Activated CD4-positive, alpha-beta T cell treated with anti-CD3 and anti-CD28 coated beads, Interleukin-2, amount 10 ng/mL, durations not matched to agents 24 days and 14 days (primary cell): ENCODE data around the gene AFAP1. TPM values are rescaled to one million over a fixed set of nuclear protein-coding genes. Genes with fewer than 3 reads are reported as not detected.

Source experiments
- DNase-seq: peaks from one replicate; pipeline ENCODE4 v3.0.0; 2022
- H3K27ac Mint-ChIP-seq: one replicate; pipeline ENCODE4 v1.8.0; 2022; ENCODE audit warnings: mild to moderate bottlenecking, mixed read lengths
- H3K27me3 Mint-ChIP-seq: one replicate; pipeline ENCODE4 v1.8.0; 2022; ENCODE audit warnings: mixed read lengths
- H3K36me3 Mint-ChIP-seq: one replicate; pipeline ENCODE4 v1.8.0; 2022; ENCODE audit warnings: low read depth, mild to moderate bottlenecking, mixed read lengths
- H3K4me1 Mint-ChIP-seq: one replicate; pipeline ENCODE4 v1.8.0; 2021; ENCODE audit warnings: mixed read lengths
- H3K4me3 Mint-ChIP-seq: one replicate; pipeline ENCODE4 v1.8.0; 2022; ENCODE audit warnings: mild to moderate bottlenecking, moderate library complexity, mixed read lengths
- H3K9me3 Mint-ChIP-seq: one replicate; pipeline ENCODE4 v1.8.0; 2021; ENCODE audit warnings: mixed read lengths
- intact Hi-C: fragments of 100-400 bp; cut with micrococcal nuclease; formaldehyde crosslinking; loops from one replicate; pipeline ENCODE4 v1.15.1; 2023
- total RNA-seq: library from RNA; stranded (reverse); gene quantifications from 2 replicates; pipeline ENCODE4 v1.2.3, GENCODE V29; 2022

Gene AFAP1
- total RNA-seq, 1 donor from 2014 or later: 37.6 TPM

GRCh38 chr4:7817877-7818398 is 121.7 kb downstream of the AFAP1 start:
- intact Hi-C loops: no loop called here
- Mint-ChIP-seq H3K36me3 (peaks cover 30% of the 10 kb centered on the region), H3K4me3 (no peak overlapping the region), H3K9me3 (no peaks in the 10 kb centered on the region), H3K27me3 (no peaks in the 10 kb centered on the region), H3K27ac (no peak overlapping the region), H3K4me1 (peaks cover 4% of the 10 kb centered on the region)
- no peak for DNase-seq

- intact Hi-C loops: no loop called here
- H3K36me3 Mint-ChIP-seq: peaks cover 30% of the 10 kb centered on the region
- no peak overlapping the region for H3K4me3 Mint-ChIP-seq
- H3K27ac Mint-ChIP-seq: no peak overlapping the region
- no peak for DNase-seq
- H3K4me1 Mint-ChIP-seq: peaks cover 4% of the 10 kb centered on the region
- H3K9me3 Mint-ChIP-seq: no peaks in the 10 kb centered on the region
- no peaks in the 10 kb centered on the region for H3K27me3 Mint-ChIP-seq
Measured at GRCh38 chr4:7816771-7817170, 122.9 kb downstream of the AFAP1 start.

GRCh38 chr4:7815981-7816380 is 123.7 kb downstream of the AFAP1 start:
- H3K36me3 Mint-ChIP-seq: peaks cover 30% of the 10 kb centered on the region
- H3K4me3 Mint-ChIP-seq: no peak overlapping the region
- DNase-seq: no peak
- no peaks in the 10 kb centered on the region for H3K9me3 Mint-ChIP-seq
- intact Hi-C loops: no loop called here
- no peaks in the 10 kb centered on the region for H3K27me3 Mint-ChIP-seq
- H3K4me1 Mint-ChIP-seq: peaks cover 4% of the 10 kb centered on the region
- H3K27ac Mint-ChIP-seq: no peak overlapping the region

- Mint-ChIP-seq H3K27ac (no peak overlapping the region), H3K9me3 (no peaks in the 10 kb centered on the region), H3K4me1 (peaks cover 4% of the 10 kb centered on the region), H3K27me3 (no peaks in the 10 kb centered on the region), H3K4me3 (no peak overlapping the region), H3K36me3 (peaks cover 30% of the 10 kb centered on the region)
- intact Hi-C loops: no loop called here
- no peak for DNase-seq
Measured at GRCh38 chr4:7815562-7815961, 124.1 kb downstream of the AFAP1 start.

DNA sequence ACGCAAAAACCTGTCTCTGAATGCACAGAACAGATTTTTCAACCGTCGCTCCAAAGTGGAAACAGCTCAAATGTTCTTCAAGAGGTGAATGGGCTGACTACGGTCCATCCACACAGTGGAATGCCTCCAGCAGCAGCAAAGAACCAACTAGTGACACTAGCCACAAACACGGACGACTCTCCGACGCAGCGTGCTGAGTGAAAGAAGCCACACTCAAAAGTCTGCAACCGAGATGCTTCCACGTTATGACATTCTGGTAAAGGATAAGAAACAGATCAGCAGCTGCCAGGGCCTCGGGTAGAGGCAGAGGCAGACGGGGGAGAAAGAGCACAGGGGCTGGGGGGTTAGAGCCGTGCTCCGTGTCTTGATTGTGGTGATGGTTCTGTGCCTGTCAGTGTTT is 125.2 kb downstream of the AFAP1 start:
- Mint-ChIP-seq H3K9me3 (no peaks in the 10 kb centered on the region), H3K27me3 (no peaks in the 10 kb centered on the region), H3K27ac (no peak overlapping the region), H3K4me3 (no peak overlapping the region), H3K4me1 (peaks cover 6% of the 10 kb centered on the region), H3K36me3 (peaks cover 32% of the 10 kb centered on the region)
- intact Hi-C loops: no loop called here
- no peak for DNase-seq

GRCh38 chr4:7813674-7814073 is 126.0 kb downstream of the AFAP1 start:
- H3K4me1 Mint-ChIP-seq: peaks cover 7% of the 10 kb centered on the region
- no peaks in the 10 kb centered on the region for H3K27me3 Mint-ChIP-seq
- no peak for DNase-seq
- intact Hi-C loops: no loop called here
- no peak overlapping the region for H3K27ac Mint-ChIP-seq
- H3K36me3 Mint-ChIP-seq: peaks cover 32% of the 10 kb centered on the region
- H3K9me3 Mint-ChIP-seq: no peaks in the 10 kb centered on the region
- no peak overlapping the region for H3K4me3 Mint-ChIP-seq

GRCh38 chr4:7812921-7813320 is 126.7 kb downstream of the AFAP1 start:
- Mint-ChIP-seq H3K36me3 (peaks cover 34% of the 10 kb centered on the region), H3K27ac (no peak overlapping the region), H3K9me3 (no peaks in the 10 kb centered on the region), H3K4me3 (no peak overlapping the region), H3K27me3 (no peaks in the 10 kb centered on the region), H3K4me1 (peaks cover 7% of the 10 kb centered on the region)
- DNase-seq: no peak
- intact Hi-C loops: no loop called here

GRCh38 chr4:7812231-7812857 is 127.3 kb downstream of the AFAP1 start:
- H3K27ac Mint-ChIP-seq: no peak overlapping the region
- DNase-seq: no peak
- no peaks in the 10 kb centered on the region for H3K9me3 Mint-ChIP-seq
- H3K27me3 Mint-ChIP-seq: no peaks in the 10 kb centered on the region
- peaks cover 36% of the 10 kb centered on the region for H3K36me3 Mint-ChIP-seq
- peaks cover 7% of the 10 kb centered on the region for H3K4me1 Mint-ChIP-seq
- intact Hi-C loops: no loop called here
- H3K4me3 Mint-ChIP-seq: no peak overlapping the region

DNA sequence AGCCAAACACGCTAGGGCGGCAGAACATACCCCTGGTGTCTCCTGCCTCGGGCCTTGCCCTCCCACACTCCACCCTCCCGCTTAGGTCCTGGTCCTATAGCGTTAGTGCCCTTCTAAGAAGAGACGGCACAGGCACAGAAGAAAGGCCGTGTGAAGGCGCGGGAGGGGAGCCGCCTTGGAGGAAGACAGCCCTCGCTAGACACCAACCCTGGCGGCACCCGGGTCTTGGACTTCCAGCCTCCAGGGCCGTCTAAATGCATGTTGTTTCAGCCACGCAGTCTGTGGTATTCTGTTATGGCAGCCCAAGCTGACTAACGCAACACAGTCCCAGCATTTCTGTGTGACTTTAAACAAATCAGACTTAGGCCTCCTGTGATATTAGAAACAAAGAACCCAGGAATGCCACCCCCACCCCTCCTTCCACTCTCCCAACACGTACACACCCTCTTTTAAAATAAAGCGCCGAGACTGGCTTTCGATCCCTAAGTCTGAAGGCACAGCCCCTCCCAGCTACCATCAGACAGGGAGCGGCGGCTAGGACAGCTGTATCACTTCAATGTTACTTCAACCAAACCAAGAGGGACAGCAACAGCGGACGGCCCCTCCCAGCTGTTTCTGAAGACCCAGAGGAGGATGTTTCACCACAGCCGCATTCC is 128.0 kb downstream of the AFAP1 start:
- H3K4me3 Mint-ChIP-seq: no peak overlapping the region
- H3K4me1 Mint-ChIP-seq: peaks cover 7% of the 10 kb centered on the region
- no peak for DNase-seq
- H3K27ac Mint-ChIP-seq: no peak overlapping the region
- intact Hi-C loops: no loop called here
- H3K27me3 Mint-ChIP-seq: no peaks in the 10 kb centered on the region
- H3K9me3 Mint-ChIP-seq: no peaks in the 10 kb centered on the region
- H3K36me3 Mint-ChIP-seq: peaks cover 31% of the 10 kb centered on the region

DNA sequence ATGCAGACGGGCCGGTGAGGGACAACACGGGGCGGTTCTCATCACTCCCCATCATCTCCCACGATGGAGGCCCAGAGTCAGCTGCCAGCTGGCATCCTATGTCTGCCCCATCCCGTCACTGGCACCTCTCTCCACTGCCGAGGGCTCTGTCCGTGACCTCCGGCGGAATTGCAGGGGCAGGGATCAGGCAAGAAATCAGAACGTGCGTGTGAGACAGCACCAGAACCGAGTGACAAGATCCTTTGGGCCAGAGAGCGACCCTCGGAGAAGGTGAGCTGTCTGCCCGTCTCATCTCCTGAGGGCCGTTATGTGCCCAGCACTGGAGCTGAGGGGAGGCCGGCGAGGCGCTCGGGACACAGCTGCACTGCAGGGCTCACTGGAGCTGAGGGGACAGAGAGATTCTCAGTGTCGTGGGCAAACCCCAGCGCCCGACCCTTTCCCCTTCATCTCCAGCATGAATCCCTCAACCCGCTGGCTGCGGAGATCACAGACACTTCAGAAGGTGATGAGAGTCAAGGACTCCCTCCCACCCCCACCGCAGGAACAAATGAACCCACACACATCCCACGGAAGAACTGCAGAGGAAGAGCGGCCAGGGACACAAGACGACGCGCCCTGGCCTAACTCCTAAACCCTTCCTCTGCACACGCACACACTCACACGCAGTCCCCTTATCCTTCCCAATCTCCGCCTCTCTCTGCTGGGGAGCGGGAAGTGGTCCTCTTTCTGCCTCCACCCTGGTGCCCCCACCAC is 128.7 kb downstream of the AFAP1 start:
- intact Hi-C loops: no loop called here
- Mint-ChIP-seq H3K36me3 (peaks cover 29% of the 10 kb centered on the region), H3K4me1 (peaks cover 7% of the 10 kb centered on the region), H3K27ac (no peak overlapping the region), H3K4me3 (no peak overlapping the region), H3K9me3 (no peaks in the 10 kb centered on the region), H3K27me3 (no peaks in the 10 kb centered on the region)
- DNase-seq: no peak

- H3K4me3 Mint-ChIP-seq: no peak overlapping the region
- peaks cover 14% of the 10 kb centered on the region for H3K36me3 Mint-ChIP-seq
- H3K9me3 Mint-ChIP-seq: no peaks in the 10 kb centered on the region
- H3K4me1 Mint-ChIP-seq: peaks cover 11% of the 10 kb centered on the region
- no peak overlapping the region for H3K27ac Mint-ChIP-seq
- intact Hi-C loops: loop anchor here (10.0 kb wide), 1 partner anchor 46 kb away; no protein-coding TSS in a partner anchor
- H3K27me3 Mint-ChIP-seq: no peaks in the 10 kb centered on the region
- DNase-seq: no peak
Measured at GRCh38 chr4:7808752-7809151, 130.9 kb downstream of the AFAP1 start.

DNA sequence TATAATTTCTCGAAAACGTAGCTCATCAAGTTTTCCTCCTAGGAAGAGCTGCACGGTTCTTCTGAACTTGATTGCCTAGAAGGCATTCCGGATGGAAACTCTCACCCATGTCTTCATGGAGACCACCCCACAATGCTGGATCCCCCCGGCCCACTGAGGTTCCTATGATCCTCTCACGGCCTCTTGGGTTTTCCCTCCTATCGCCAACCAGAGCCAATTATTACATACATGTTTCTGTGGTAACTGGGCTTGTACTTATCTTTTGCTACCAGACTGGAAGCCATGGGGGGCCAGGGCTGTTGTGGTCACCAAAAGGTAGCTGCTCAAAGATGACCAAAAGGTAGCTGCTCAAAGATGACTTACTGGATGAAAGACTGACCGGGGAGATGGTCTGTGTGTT is 131.5 kb downstream of the AFAP1 start:
- H3K4me1 Mint-ChIP-seq: peaks cover 9% of the 10 kb centered on the region
- H3K4me3 Mint-ChIP-seq: no peak overlapping the region
- no peak for DNase-seq
- no peak overlapping the region for H3K27ac Mint-ChIP-seq
- H3K27me3 Mint-ChIP-seq: no peaks in the 10 kb centered on the region
- no peaks in the 10 kb centered on the region for H3K9me3 Mint-ChIP-seq
- intact Hi-C loops: loop anchor here (10.0 kb wide), 1 partner anchor 47 kb away; no protein-coding TSS in a partner anchor
- H3K36me3 Mint-ChIP-seq: peaks cover 14% of the 10 kb centered on the region

- no peak overlapping the region for H3K4me3 Mint-ChIP-seq
- no peak overlapping the region for H3K27ac Mint-ChIP-seq
- DNase-seq: no peak
- H3K27me3 Mint-ChIP-seq: no peaks in the 10 kb centered on the region
- peaks cover 9% of the 10 kb centered on the region for H3K4me1 Mint-ChIP-seq
- H3K36me3 Mint-ChIP-seq: peaks cover 14% of the 10 kb centered on the region
- intact Hi-C loops: loop anchor here (10.0 kb wide), 1 partner anchor 47 kb away; no protein-coding TSS in a partner anchor
- H3K9me3 Mint-ChIP-seq: no peaks in the 10 kb centered on the region
Measured at GRCh38 chr4:7807351-7807921, 132.2 kb downstream of the AFAP1 start.
